22Rv1 (cell line): ENCODE results near the gene RELB.

Source experiments
- H3K27ac ChIP-seq: fragments of 450-650 bp; 2 replicates; pipeline ENCODE4 v1.5.1; 2017
- ZFX ChIP-seq: fragments of 450-650 bp; IDR thresholded peaks from 2 replicates; pipeline ENCODE4 v1.6.1; 2017; ENCODE audit warnings: antibody characterized with exemption, borderline replicate concordance
- TF ChIP-seq, protein P1 (sequence below): fragments of 450-650 bp; IDR thresholded peaks from 2 replicates; pipeline ENCODE4 v1.5.1; 2017; ENCODE audit warnings: mild to moderate bottlenecking

RELB gene

DNA sequence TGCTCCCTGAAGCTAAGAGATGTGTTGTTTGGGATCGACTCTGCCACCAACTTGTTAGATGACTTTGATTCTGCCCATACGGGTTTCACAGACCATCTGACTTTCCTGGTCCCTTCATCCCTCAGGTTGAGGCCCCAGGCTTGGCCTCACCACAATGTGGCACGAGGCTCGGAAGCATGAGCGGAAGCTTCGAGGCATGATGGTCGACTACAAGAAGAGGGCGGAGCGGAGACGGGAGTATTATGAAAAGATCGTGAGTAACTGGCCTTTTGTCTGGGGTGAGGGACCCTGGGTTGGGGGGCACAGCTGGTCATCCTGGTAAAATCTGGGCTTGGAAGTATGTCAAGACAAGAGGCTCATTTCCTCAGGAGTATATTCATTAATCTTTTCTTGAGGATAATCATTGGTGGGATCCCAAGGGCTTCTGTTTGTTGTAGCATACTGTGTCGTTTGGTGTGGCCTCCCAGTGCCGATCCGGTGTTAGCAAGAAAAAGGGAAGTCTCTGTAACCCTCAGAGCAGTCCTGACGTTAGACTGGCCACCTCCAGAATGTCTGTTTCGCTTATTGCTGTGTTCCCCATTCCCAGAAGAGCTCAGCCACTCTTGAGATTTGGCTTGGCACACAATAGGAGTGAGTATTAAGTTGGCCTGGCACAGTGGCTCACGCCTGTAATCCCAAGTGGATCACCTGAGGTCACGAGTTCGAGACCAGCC lies 39.0 kb downstream of the RELB start:
- no peak for TF ChIP-seq ZFX
- TF ChIP-seq, protein P1, sequence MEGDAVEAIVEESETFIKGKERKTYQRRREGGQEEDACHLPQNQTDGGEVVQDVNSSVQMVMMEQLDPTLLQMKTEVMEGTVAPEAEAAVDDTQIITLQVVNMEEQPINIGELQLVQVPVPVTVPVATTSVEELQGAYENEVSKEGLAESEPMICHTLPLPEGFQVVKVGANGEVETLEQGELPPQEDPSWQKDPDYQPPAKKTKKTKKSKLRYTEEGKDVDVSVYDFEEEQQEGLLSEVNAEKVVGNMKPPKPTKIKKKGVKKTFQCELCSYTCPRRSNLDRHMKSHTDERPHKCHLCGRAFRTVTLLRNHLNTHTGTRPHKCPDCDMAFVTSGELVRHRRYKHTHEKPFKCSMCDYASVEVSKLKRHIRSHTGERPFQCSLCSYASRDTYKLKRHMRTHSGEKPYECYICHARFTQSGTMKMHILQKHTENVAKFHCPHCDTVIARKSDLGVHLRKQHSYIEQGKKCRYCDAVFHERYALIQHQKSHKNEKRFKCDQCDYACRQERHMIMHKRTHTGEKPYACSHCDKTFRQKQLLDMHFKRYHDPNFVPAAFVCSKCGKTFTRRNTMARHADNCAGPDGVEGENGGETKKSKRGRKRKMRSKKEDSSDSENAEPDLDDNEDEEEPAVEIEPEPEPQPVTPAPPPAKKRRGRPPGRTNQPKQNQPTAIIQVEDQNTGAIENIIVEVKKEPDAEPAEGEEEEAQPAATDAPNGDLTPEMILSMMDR = no peak
- H3K27ac ChIP-seq = peak overlapping the region; percentile 95

DNA sequence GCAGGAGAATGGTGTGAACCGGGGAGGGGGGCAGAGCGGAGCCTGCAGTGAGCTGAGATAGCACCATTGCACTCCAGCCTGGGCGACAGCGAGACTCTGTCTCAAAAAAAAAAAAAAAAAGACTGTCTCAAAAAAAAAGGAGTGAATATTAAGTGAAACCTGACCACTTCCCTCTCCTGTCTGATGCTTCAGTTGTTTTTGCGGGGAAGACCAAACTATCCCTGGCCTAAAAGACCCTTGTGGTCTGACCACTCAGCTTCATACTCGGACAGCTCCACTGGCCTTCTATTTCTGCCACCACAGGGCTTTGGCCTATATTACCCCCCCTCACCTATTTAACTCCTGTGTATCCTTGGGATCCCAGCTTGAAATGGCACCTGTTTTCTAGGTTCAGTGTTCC lies 39.9 kb downstream of the RELB start:
- H3K27ac ChIP-seq = no peak overlapping the region
- TF ChIP-seq ZFX = no peak
- TF ChIP-seq, protein P1 = no peak

DNA sequence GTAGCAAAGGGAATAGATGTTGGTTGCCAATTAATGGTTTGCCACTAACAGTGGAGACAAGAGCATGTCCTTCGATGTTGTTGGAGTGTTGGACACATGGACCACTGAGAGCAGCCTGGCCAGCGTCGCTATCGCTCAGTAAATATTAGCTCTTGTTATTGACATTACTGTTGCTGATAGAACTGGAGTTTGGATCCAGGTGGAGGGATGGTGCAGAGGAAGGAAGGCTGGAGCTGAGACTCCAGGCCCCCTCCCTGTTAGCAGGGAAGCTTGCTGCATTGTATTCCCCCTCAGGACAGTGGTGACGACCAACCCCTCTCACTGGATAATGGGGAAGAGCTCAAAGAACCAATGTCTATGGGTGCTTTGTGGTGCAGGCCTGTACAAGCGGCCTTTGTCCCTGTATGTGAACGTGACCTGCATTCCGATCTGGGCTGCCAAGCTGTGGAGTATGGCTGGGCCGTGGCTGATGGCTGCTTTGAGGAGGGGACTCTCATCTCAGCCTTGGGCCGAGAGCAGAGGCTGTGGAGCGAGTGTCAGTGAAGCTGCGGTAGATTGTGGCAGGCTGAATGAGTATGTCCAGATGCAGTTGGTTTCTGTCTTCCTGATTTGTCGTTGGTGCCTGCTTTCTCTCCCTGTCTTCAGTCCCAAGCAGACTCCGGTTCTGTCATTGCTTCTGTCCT lies 44.5 kb downstream of the RELB start:
- peak overlapping the region; percentile 68 for H3K27ac ChIP-seq
- TF ChIP-seq ZFX = no peak
- TF ChIP-seq, protein P1 = no peak

DNA sequence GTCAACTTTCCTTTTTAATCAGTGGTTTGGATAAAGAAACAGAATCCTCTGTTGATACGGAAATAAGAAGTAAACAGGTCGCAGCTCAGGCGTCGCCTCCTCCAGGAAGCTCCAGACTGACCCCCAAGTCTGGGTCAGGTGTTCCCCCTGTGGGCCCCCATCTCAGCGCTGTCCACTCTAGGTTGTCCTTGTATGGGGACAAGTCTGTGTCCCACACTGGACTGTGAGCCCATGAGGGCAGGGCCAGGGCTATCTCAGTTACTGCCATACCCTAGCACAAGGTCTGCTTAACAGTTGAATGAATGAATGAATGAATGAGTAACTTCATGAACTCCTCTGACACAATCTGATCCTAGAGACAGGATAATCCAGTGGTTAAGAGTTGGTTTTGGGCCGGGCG lies 45.1 kb downstream of the RELB start:
- H3K27ac ChIP-seq = peak overlapping the region; percentile 68
- TF ChIP-seq, protein P1 = no peak
- TF ChIP-seq ZFX = no peak

DNA sequence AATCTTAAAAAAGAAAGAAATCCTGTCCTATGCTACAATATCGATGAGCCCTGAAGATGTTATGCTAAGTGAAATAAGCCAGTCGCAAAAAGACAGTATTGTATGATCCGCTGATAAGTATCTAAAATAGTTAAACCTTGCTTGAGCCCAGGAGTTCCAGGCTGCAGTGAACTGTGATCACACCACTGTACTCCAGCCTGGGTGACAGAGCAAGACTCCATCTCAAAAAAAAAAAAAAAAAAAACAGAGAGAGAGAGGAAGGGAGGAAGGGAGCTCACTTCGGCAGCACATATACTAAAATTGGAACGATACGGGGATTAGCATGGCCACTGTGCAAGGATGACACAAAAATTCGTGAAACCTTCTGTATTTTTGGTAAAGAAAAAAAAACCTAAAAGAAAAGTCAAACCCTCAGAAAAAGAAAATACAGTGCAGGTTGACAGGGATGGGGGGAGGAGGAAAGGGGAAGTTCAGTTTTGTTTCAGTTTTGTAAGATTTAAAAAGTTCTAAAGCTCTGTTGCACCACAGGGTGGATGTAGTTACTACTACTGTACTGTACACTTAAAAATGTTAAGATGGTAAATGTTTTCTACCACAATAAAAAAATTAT lies 46.0 kb downstream of the RELB start:
- no peak for TF ChIP-seq ZFX
- TF ChIP-seq, protein P1 = no peak
- H3K27ac ChIP-seq = no peak overlapping the region

DNA sequence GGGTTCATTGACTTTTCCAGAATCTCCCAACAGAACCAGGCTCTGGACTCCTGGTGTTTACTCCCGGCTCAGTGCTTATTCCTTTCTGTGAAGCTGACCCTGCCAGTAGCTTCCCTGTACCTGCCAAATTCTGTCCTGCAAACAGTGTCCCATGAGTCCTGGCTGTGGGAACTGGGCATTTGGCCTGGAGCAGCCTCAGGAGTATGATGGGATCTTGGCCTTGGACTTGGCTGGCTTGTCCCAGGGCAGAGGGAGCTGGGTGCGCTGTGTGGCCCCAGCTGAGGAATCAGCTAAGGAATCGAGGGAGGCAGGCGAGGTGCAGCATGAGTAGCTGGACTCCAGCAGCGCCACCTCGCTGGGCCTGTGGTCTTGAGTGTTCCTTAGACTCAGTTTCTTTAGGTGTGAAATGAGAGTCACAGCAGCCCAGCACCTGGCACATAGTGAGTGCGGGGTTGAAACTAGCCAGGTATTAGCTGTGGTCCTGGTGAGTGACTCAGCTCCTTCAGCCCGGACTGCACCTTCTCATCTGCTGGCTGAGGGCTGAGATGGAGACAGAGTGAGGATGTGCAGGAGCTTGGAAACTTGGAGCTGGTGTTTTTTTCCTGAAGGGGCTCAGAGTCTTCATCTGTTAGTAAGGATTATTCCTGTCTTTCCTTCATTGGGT lies 47.9 kb downstream of the RELB start:
- no peak overlapping the region for H3K27ac ChIP-seq

More for the DNA sequence above, 47.9 kb downstream of the RELB start:
- TF ChIP-seq, protein P1 = no peak
- TF ChIP-seq ZFX = no peak
